NCI-H1105 treated with DMSO at 0.1 percent for 48 hours (cell line): ENCODE results near the gene TAAR9.
"Not testable (repeated sequence)": the region's sequence is repeated elsewhere in the genome, so short reads cannot be mapped to it uniquely, and the experiment has no call there.

Source experiments
- DNase-seq: peaks from one replicate; lab custom pipeline; 2025; lab: John Stamatoyannopoulos, UW

The TAAR9 gene

DNA sequence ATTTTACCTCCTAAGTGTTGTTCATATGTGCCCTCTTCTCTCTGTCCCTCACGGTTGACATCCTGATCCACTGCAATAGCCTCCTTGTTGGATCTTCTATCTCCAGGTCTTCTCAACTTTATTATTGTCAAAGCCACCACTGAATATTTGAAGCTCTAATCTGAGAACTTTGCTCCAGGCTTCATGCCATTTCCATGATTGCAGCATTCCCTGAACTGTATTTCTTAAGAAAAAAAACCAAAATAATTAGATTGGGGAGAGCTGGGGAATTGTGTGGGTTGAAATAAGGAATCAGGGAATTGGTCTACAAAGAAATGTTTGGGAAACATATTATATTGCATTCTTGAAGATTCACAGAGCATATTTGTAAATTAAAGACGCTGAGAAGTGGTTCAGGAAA lies 22.7 kb upstream of the TAAR9 start:
- DNase-seq: no peak

DNA sequence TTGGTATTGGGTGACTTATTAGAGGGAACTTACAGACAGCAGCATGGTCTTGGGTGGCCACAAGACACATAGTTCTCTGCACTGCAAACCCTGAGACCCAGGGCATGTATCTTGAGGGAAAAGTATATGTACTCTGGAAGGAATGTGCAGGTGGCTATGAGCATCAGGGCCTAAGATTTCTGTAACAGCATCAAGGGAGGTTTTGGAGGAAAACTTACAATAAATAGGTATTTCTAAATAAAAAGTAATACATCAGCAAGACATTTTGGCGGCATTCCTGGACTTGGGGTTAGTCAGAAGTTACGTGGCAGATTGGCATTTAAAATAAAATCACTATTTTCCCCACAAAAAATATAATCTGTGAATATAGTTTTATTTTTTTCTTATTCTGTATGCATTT lies 17.1 kb upstream of the TAAR9 start:
- DNase-seq: no peak

DNA sequence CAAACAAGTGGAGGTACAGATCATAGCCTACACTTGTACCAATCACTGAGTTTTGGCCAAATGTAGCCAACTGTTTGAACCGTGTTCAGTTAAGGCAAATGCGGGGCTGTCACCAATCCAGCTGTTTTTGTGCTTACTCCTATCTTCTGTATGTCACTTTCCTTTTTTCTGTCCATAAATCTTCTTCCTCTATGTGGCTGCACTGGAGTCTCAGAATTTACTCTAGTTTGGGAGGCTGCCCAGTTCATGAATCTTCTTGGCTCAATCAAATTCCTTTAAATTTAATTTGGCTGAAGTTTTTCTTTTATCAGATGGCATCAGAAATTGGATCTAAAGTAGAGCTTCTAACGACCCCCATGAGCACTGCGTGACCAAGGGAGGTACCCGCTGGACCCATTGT lies 13.4 kb upstream of the TAAR9 start:
- no peak for DNase-seq

DNA sequence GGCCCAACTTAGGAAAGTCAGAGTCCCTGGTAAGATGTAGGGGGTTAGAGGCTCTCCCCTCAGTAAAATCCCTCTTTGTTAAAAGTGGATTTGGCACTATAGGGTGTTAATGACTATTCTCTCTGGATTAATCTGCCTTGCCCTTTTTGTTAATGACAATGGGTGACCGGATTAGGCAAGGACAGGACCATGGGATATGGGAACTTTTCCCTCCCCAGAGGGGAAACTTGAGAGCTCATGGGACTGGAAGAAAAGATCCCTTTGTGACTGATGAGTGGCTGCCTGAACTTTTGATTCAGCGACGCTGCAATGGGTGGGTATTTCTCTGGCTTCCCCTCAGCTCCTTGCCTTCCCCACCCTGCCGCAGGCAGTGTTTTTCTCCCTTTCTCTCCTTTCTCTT lies 12.2 kb upstream of the TAAR9 start:
- DNase-seq: no peak

DNA sequence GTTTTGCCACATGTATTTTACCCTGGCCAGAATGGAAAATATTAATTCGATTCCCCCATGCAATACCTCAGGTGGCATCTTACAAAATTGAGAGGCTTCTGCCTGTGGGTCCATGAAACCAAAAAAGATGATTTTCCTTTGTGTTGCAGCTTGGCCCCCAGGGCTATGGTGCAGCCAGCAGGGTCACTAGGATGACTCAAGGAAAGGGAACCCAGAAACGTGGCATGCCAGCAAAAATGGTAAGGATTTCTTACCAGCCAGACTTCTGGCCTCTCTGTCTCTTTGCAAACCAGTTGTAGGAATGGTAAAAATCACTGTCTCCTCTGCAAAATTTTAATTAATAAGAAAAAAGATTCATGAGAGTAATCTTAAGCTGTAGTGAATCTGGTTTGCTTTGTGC lies 11.6 kb upstream of the TAAR9 start:
- no peak for DNase-seq

DNA sequence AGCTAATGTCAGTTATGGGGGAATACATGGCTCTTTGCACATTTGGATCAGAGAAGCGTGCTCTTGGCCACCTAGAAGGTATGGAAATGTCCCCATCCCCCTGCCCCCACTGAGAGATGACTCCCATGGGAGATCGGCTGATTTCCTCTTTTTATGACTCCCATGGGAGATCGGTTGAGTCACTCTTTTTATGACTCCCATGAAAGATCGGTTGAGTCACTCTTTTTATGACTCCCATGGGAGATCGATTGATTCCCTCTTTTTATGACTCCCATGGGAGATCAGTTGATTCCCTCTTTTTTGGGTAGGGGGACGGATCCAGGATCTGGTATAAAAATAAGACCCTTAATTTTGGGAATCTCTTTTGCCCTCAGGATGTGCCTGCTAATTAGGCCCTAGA lies 10.3 kb upstream of the TAAR9 start:
- no peak for DNase-seq

DNA sequence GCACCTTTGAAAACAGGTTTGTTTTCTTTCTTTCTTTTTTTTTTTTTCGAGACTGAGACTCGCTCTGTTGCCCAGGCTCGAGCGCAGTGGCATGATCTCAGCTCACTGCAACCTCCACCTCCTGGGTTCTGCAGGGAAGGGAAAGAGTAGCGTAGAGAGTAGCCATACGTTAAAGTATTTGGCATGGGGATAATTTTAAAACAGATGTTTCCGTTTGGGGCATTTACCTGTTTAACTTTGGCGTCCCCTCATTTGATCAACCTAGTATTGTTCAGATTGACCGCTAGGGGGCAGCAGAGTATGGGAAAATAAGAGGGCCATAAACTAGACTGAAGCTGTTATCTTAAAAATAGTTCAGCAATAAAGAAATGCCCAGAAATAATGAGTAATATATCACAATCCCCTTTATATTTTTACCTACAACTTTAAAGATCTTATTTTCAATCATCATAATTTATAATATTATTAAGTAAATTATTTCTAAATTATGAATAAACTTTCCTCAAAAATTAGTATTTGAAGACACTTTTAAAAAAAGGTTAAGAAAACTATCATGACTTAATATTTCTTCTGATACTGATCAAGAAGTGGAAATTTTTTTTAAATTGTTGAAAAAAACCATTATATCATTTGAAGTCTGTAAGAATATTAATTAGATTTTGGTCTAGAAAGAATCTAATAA lies 7.6 kb upstream of the TAAR9 start:
- peak; percentile 77 for DNase-seq

DNA sequence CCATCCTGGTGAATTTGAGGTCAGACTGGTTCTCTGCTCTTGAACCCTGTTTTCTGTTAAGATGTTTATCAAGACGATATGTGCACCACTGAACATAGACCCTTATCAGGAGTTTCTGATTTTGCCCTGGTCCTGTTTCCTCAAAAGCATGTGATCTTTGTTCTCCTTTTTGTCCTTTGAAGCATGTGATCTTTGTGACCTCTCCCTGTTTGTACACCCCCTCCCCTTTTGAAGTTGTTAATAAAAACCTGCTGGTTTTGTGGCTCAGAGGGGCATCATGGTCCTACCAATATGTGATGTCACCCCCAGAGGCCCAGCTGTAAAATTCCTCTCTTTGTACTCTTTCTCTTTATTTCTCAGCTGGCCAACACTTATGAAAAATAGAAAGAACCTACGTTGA lies 3.5 kb upstream of the TAAR9 start:
- DNase-seq: not testable (repeated sequence)

DNA sequence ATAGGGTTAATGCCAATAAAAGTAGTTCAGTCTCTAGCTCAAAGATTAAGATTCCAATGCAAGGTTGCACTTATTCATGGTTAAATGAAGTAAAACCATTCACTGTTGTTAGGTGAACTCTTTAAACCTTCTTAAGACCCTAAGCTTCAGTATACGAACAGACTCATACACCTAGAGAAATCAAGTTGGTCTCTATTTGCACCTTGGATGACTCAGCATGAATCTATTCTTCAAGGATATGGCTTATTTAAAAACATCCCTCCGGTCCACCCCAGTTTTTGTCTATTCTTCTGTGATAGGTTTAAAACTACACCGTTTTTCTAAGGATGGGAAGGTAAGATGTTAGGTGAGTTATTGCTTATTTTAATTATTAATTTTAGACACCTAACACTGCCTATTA lies 932 bp upstream of the TAAR9 start:
- DNase-seq: no peak

DNA sequence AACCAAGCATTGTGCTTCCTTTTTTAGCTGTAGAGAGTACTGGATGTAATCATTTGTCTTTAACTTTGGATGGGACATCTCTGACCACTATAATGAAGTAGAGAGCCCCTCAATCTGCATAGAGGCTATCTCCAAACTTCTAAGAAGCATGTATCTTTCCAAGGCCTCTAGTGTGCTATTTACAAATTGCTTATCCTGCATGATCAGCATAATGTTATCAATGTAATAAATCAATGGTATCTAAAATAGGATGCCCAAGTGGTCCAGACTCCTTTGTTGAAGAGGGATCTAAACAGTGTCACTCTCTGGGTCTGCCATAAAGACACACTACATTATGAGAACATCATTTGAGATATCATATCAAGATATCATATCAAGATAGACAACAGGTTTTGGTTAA lies 6.7 kb downstream of the TAAR9 start:
- no peak for DNase-seq

DNA sequence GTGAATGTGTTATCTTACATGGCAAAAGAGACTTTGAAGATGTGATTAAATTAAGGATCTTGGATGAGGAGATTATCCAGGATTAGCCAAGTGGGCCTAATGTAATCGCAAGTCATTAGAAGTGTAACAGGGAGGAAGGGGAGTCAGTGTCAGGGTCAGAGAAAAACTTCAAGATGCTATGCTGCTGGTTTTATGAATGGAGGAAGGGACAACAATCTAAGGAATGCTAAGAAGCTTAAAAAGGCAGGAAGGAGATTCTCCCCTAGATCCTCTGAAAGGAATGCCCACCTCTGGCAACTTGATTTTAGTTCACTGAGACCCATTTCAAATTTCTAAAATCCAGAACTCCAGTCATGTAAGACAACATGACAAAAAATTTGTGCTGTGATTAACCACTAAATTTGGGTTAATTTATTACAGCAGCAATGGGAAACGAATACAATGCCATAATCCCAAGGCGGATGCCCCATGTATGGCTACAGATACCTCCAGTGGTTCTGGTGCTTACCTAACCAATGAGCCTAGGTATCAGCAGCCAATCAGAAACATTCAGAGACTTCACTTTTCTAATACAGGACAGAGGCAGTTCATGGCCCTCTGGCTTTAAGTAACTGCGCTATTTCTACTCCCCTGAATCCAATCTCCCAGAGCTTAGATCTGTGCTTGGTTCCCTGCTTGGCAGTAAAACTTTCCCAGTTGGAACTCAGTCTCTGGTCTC lies 10.8 kb downstream of the TAAR9 start:
- no peak for DNase-seq

DNA sequence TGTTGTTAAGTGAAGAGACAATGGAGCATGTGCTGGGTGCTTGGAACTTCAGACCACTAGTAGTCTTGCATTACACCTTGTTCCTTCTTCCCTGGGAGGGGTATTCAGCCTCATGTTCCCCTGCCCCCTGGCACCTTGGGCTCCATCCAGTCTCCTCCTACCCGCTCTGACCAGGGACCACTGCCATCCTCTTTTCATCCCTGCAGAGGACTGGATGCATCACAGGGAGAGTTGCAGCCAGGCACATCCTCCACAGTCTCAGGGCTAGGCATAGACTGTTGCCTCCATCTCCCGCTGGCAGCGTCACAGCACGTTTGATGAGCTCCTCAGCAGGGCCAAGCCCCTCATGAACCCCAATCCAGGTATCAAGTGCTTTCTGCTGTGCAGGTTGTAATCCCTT lies 13.1 kb downstream of the TAAR9 start:
- DNase-seq: no peak

DNA sequence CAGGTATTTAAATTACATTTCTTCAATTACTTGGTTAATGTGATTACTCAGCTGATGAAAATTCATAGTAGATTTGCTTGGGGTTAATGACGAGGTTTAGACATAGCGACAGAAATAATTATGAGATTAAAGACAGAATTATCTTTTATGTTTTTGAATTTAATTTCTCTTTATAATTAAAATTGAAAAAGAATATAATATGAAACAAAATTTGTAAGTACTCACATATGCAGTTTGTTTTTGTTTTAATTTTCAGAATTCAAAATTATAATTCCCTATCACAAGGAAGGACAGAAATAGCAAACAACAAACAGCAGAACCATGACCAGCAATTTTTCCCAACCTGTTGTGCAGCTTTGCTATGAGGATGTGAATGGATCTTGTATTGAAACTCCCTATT lies 14.3 kb downstream of the TAAR9 start, which contains the start of gene TAAR8:
Gene TAAR8 (plus strand): TSS at position 301 of the 400 bp plus-strand sequence. CDS start 21 bp downstream, at position 322.
- DNase-seq: no peak

DNA sequence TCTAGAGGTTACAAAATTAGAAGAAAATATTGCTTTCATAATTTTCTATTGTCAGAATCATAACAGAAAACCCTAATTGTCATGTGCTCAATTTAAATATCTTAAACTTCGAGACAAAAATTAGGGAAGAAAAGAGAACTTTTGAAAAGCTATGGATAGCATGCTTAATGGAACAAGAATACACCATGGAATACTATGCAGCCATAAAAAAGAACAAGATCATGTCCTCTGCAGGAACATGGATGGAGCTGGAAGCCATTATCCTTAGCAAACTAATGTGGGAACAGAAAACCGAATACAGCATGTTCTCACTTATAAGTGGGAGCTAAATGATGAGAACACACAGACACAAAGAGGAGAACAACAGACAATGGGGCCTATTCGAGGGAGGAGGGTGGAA lies 22.0 kb downstream of the TAAR9 start:
- not testable (repeated sequence) for DNase-seq

DNA sequence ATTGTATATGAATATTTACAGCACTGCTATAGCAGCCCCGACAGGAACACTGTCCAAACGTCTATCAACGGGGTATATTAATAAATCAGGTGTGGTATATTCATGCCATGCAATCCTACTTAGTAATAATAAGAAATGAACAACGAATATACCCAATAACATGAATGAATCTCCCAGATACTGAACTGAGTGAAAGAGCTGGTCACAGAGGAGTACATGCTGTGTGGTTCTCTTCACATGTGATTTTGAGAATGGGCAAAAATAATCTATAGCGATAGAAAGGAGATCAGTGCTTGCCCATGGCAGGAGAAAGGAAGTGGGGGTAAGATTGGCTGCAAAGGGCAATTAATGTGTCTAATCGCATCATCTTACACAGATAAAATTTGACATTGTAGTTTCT lies 28.3 kb downstream of the TAAR9 start:
- DNase-seq: no peak

DNA sequence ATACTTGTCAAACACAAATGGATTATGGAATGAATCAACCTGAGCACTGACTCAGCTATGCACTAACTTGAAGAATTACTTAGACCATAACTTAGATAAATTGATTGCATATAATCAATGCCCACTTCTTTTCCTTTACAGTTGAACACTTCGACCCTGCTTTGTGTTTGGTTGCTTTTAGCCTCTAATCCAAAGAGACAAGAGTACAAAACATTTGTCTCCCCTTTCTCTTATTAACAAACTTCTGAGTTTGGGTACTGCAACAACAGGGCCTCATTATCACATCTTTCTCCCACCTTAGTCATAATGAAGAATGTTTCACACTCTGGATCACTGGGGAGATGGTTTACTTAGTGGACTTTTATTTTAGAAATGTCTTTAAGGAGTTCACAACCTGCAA lies 29.5 kb downstream of the TAAR9 start:
- DNase-seq: no peak

DNA sequence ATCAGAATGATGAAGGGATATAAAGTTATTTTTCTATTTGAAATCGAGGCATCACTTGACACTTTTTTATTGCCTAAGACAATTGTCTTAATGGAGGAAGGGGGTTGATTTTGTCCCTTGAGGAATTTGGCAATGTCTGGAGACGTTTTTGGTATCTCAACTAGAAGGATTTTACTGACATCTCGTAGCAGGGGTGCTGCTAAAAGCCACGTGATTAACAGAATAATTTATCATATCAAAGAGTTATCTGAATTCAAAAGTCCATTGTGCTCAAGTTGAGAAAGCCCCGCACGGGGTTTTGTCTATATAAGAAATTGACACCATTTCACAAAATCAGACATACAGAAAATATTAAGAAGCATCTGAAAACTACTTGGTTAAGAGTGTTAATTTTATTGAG lies 30.5 kb downstream of the TAAR9 start:
- DNase-seq: no peak

DNA sequence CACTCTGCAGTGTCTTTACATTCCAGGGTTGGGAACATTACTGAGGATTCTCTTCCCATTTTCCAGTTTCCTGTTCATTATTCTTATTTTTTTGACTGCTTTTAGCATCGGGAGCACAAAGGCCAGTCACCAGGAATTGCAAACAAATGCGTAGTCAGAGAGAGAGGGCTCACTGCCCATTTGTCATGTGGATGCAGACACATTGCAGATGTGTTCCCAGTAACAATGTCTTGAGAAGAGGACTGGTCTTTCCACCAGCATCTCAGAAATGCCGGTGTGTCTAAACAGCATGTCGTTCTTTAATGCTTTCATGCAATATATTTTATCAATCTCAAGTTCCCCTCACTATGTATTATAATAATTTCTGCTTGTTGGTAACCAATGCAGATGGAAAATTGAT lies 31.1 kb downstream of the TAAR9 start:
- DNase-seq: no peak

DNA sequence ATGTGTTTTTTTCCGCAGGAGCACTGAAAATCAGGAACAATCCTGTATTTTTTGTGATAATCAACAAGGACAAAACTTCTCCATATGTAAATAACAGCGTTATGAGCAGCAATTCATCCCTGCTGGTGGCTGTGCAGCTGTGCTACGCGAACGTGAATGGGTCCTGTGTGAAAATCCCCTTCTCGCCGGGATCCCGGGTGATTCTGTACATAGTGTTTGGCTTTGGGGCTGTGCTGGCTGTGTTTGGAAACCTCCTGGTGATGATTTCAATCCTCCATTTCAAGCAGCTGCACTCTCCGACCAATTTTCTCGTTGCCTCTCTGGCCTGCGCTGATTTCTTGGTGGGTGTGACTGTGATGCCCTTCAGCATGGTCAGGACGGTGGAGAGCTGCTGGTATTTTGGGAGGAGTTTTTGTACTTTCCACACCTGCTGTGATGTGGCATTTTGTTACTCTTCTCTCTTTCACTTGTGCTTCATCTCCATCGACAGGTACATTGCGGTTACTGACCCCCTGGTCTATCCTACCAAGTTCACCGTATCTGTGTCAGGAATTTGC lies 32.2 kb downstream of the TAAR9 start, which contains the start of gene TAAR6:
Gene TAAR6 (plus strand): TSS at position 102 of the 557 bp plus-strand sequence. CDS start 0 bp downstream, at position 102.
- no peak for DNase-seq

DNA sequence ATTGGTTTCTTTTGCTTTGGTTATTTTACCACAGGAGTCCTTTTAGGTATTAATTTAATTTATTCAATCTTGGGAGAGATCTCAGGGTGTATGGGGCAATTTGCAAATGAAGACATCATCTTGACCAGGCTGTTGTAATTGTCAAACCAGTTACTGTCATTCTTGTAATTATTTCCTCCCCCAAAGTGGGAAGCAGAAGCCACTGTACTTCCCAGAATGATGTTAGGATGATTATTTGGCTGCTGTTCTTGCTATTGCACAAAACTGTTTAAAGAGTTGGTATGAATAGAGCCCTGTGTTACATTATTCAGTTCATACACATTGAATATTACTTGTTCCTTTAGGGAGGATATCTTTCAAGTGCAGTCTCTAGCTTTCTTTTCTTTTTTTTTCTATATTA lies 33.7 kb downstream of the TAAR9 start:
- no peak for DNase-seq

DNA sequence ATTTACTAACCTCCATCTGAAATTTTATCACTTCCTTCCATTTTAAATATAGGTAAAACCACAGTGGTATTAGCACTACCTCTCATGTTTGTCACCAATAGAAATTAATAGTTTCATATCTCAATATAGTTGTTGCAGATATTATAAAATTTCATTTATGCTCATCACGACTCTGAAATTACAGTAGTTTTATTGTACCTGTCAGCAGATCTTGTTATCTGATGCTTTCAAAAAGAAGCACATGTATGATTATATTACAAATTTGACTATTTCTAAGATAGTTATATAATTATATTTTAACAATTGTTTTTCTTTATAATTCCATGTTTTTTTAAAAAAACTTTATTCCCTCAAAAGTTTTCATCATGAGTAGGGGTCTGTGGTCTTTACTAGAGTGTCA lies 46.6 kb downstream of the TAAR9 start:
- DNase-seq: no peak

DNA sequence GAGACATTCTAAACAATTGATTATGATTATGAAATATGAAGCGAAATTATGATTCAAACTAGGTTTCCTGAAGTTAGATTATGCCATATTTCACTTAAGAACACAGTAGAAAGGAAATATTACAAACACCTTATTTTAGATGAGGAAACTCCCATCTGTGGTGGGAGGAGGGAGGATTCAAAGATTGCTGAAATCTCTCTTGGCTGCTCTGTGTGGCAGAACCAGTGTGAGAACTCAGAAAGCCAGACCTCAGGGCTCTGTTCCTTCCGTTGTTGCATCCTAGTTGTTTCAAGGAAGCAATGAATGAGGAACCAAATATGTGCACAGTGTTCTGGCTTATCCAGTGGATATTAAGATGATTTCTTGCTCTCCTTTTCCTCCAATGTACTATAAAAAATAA lies 49.3 kb downstream of the TAAR9 start:
- DNase-seq: no peak
